ENCODE measurements around the gene CAPN5.

CAPN5 gene

DNA sequence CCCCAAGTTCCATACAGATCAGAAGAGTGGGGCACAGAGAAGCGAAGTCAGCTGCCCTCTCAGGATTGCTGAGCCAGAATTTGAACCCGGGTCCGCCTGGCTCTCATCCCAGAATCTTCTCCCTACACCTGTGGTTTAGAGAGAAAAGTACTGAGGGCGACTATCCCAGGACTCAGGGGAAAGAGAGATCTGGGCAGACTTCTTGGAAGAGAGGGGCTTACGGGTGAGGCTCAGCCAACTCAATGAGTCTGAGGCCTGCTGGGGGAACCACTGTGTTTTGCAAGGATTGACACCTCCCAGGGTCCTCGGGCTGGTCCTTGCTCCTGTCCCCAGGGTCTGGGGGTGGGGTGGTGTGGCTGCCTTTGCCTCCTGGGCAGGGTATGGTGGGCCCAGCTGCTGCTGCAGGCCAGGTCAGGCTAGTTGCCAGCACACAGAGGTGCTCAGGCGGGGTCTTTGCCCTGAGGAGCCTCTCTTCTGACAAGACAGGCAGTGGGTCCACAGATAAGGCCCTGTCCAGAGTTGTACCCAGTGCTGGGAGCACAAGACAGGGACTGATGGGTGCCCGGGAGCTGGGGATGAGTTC is 1.2 kb downstream of the CAPN5 start:
- no peak for DNase-seq

DNA sequence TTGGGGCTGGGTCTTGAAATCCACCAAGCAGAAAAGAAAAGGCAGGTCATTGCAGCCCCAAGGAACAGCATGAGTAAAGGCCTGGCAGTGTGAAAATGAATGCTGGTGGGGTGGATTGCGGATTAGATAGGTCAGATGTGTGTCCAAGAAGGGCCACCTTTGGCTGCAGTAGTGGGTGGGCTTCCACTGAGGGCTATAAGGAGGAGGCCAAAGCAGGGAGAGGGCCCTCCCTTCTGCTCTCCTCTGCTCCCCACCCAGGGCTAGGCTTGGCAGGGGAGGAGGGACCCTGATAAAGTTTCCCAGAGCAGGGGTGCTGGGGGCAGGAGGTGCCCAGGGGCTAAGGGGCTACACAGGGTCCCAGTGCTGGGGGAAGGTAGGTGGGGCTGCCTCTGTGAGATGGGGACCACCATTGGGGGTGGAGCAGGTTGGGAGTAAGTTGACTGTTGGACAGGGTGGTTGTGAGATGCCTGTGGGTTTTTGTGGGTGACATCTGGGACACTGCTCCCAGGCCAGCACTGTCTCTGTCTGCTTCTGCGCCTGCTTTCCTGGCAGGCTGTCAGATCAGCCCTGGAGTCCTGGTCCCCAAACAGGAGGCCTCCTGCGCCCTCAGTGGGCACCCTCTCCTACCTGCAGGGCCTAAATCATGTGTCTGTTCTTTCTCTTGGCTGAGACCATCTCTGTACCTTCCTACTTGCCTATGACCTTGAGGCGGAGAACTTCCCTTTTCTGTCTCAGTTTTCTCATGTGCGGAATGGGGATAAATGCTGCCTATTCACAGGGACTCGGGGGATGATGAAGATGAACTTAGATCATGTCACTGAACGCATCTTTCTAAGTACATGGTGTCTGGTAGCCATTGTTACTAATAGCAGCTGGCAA is 1.9 kb downstream of the CAPN5 start:
- DNase-seq: no peak

DNA sequence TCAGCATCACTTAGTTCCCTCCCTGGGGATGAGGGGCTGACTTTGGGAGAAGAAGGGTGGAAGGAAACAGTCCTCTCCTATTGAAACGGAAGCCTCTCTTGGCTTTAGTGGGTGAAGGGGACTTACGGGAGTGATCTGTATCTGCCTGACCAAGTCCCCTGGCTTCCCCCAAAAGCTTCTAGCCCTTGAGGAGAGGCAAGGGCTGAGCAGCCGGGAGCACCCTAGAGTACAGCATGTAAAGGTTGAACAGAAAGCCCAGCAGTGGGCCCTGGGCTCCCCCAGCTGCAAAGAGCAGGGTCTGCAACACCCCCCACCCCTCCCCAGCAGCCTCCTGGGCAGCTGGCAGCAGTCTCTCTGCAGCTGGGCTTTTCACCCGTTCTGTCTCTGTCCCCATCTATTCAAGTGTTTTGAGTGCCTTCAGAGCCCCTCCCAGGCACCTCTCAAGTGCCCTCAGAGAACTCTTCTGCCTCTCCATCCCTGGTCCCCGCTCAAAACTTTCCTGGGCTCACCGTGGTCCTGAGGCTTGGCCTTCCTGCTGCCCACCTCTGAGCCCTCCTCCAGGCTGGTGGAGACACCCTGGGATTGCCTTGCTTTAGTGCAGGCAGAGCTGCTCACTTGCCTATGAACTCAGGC is 2.7 kb downstream of the CAPN5 start:
- DNase-seq: peak; percentile 58

DNA sequence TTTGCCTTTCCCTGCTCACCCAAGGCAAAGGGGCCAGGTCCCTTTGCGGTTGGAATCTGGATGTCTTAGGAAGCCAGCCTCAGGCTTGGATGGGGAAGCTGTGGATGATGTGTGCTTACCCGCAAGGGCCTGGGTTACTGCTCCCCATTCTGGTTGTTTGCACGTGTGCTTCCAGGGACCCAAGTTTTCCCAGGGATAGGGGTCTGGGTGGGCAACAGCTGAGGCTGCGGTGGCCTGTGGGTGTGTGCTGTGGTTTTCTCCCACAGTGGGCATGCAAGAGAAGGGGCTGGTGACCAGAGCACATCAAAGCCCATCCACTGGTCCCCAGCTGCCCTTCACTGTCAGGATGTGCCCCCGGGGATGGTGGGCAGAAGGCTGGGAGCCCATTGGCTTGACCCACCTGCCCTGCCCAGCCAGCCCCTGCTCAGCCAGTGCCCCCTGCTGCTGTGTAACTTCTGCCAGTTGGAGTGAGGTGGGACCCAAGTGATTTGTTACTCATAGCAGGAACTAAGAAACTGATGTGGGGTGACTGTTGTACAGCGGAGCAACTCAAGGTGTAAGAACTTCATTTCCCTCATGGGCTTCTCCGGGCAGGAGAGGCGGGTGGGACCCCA is 3.3 kb downstream of the CAPN5 start:
- DNase-seq: no peak

DNA sequence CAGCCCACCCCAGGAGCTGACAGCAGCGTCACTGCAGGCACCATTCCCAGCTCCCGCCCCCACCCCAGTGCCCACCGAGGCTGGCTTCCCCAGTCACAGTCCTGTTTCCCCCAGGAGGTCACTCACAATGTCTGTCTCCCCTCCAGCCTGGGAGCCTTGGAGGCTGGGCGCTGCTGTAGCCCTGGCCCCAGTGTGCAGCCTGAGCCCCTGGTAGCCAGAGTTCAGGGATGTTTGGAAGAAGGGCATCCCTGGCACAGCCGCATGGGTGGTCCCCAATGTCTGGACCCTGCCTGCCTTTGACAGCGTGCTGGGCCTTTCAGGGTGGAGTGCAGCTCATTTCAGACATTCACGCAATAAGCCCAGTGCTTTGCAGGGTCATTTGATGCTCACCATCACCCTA is 4.3 kb downstream of the CAPN5 start:
- no peak for DNase-seq

DNA sequence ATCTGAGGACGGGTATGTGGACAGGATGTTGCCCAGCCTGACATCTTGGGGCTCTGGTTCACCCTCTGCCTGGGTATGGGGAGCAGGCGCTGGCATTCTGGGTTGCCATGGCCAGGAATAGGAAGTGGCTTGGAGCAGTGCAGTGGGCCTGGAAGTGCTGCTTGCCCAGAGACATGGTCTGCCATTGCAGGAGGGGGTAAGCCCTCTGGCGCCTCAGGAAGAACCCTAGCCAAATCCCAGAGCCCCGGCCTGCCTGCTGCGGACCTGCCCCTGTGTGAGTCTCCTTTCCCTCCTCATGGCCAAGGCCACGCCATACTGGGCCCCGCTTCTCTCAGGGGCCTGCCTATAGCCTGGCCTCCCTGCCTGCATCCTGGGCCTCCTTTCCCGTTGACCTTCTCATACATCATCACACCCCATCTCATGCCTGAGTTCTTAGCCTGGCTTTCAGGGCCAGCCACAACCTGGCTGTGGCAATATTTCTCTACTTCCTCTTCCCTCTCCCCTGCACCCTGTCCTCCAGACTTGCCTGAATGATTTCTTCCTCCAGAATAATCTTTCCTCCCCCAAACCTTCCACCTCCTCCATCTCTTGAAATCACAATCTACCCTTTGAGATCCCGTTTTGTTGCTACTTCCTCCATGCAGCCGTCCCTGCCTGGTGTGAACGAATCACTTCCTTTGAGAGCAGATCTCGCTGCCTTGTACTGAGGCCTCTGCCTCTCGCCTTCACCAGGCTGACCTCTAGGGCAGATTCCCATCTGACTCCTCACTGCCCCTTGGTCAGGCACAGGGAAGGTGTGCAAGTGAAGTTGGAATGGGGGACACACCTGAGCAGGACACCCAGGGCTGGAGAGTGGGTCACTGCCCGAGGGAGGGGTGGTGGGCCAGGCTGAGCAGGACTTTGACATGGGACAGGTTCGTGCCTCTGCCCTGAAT is 5.2 kb downstream of the CAPN5 start:
- no peak for DNase-seq

DNA sequence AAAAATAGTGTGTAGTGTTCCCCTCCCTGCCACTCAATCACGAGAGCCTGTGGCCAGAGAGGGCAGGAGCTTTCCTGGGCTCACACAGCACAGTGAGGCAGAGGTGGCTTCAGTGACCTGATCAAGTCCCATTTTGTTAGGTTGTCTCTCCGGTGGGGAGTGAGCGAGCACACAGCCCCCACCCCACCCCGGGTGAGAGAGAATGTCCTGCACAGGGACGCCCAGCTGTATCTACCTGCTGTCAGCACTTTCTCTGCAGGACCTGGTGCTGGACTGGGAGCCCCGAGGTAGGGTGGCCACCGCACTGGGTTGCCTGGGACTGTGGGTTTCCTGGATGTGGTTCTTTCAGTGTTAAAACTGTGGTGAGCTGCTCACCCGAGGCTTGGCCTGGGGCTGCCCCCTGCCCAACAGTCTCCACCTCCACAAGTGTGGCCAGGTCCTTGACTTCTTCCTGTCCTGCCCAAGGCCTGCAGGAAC is 6.1 kb downstream of the CAPN5 start:
- no peak for DNase-seq

DNA sequence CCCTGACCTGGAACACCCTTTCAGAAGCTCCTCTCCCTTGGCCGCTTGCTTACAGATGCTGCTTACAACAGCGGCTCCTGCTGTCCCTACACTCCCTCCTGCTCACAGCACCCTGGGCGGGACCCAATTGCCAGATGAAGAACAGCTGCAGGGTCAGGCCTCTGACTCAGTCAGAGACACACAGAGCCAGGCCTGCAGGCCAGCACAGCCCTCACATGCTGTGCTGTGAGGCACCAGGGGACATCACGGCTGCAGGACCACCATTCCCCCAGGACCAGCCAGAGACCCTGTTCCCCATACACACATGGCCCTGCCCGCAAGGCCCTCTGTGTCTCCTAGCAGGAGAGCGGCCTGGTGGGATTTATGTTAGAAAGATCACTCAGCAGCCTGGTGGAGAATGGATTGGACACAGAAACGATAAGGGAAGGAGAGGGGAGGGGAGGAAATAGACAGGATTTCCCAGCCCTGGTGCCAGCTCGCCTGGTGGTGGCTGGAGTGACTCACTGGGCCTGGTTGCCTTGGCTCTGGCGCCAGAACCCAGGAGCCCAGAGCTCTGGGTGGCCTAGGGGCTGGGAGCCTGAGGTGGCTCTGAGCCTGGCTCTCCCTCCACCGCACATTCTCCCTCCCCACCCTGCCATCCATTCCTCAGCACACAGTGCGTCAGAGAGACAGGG is 6.7 kb downstream of the CAPN5 start:
- DNase-seq: no peak

DNA sequence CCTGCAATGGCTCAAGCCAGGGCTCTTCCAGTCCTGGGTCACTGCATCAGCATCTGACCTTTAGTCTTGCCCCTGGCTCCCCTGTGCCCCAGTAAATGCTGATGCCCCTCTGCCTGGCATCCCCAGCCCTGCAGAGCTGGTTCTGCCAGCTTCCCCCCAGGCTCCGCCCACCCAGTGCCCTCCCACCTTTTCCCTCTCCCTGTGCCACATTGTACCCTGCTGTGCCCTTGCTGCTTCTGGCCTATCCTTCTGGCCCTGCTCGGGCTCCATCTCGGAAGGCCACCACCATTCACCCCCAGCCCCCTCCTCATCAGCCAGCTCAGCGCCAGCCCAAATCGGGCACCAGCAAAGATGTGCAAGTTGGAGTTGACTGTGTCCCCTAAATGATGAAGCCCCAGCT is 7.4 kb downstream of the CAPN5 start:
- DNase-seq: no peak

DNA sequence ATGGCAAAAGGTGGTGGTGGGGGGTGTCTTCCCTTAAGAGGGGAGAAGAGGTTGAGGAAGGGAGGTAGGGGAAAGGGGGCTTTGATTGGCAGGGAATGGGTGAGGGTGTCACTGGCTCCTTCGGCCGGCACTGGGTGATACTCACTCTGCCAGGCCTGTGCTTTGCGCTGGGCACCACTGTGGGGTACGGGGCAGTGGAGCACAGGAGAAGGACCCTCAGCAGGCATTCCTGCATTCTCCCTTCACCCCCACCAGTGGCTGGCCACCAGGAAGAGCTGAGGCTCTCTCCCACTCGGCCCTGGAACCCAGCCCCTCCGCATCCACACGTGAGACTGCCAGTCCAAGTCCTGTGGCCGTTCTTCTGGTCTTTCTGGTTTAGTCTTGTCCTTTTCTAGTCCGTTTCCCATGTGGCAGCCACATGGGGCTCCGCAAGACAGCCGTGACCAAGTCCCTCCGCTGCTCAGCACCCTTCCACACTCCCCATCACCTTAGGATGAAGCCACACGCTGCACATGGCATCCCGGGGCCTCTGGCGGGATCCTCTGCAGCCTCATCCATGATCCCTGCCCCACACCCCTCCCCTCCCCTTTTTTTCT is 8.0 kb downstream of the CAPN5 start:
- no peak for DNase-seq

DNA sequence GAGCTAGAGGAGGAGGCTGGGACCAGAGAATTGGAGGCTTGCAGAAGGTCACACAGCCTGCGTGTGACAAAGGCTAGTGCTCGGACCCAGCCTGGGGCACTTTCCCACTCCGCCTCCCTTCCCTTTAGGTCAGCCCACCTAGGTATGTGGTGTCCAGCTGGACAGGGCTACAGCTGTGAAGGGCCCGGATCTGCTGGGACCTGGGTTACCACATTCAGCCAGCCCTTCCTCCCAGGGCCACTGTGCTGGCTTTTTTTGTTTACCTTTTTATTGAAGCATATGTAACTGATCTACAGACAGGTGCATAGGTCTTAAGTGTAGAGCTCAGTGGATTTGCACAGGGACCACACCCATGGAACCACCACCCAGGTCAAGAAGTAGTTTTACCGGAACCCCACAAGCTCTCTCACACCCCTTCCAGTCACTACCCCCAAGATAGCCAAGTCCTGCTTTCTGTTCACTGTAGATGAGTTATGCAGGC is 8.7 kb downstream of the CAPN5 start:
- no peak for DNase-seq

DNA sequence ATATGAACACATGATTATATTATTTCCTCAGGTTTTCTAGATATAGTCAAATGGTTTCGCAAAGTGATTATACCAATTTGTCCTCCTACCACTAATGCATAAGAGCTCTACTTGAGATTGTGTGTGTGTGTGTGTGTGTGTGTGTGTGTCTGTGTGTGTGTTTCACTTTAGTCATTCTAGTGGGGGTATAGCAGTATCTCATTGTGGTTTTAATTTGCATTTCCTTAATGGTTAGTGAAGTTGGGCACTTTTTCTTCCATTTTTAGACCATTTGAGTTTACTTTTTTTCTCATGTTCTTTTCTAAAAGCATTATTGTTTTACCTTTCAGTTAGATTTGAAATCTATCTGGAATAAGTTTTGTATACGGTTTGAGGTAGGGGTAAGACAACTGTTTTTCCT is 12.9 kb downstream of the CAPN5 start:
- DNase-seq: no peak

DNA sequence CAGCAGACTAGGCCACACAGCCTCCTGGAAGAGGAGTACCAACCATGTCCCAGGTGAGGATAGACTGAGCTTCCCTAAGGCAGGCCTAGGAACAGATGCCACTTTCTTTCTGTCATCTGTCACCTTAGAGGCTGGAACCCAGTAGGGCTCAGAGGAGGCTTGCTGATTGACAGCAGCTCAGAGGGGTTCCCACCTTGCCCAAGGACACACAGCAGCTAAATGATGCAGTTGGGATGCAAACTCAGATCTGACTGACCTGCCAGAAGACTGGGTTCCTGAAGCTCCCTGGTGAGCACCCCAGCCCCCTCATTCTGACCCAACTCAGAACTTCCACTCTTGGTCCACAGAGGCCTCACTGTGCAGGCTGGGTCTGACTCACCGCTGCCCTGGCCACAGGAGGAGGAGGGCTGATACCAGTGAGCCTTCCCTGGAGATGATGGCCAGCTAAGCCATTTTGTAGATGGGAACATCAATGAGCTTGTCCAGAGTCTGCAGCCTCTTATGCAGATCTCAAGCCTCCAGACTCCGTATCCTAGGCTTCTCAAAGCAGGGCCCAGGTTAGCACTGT is 14.0 kb downstream of the CAPN5 start:
- DNase-seq: no peak

DNA sequence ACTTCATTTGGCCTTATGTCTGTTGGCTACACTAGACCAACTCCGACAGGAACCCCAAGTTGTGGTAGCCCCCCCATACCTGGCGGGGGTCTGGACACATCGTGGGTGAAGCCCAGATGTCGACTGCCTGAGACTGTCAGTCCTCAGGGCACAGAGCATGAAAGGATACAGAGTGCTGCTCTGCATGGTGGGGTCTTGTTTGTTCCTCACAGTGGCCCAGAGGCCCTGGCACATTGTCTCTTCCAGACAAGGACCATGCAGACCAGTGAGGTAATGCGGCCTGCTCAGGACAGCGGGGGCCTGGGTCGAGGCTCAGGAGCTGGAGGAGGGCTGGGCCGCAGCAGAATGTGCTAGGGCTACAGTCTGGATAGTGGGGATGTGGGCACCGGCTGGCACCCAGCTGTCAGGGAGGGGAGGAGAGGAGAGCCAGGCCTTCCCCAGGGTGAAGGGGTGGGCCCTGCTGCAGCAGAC is 14.6 kb downstream of the CAPN5 start:
- DNase-seq: no peak

DNA sequence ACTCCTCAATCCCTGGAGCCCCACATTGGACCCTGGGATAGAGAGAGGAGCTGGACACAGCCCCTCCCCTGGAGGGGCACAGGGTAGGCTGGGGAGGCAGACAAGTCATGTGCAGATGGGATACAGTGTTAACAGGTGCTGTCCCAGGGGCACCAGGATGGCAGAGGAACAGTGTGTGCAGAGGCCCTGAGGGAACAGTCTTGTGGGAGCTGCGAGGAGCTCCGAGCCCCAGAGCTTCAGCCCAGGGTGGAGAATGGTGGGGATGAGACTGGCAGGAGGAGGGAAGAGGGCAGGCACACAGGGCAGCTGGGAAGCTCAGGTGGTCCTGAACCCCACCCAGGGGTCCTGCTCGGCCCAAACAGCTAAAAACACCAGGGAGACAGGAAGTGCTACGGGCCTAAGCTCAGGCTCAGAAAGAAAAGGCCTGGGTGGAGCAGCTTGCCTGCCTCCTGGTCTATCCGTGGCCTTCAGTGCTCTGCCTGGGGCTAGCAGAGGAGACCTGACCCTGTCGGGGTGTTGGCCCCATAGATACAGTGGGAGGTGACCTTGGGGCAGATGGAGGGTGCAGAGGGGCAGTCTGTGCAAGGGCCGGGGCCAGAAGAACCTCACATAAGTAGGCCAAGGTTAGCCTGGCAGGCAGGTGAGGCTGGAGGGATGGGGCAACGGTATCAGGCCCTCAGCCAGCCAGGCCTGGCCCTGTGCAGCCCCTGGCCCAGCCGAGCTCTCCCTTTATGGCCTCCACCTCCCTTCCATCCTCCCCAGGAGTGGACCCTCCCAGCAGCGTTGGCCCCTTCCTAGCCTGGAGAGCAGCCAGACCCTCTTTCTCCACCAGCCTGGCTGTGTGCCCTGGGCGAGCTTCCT is 15.4 kb downstream of the CAPN5 start:
- DNase-seq: no peak

DNA sequence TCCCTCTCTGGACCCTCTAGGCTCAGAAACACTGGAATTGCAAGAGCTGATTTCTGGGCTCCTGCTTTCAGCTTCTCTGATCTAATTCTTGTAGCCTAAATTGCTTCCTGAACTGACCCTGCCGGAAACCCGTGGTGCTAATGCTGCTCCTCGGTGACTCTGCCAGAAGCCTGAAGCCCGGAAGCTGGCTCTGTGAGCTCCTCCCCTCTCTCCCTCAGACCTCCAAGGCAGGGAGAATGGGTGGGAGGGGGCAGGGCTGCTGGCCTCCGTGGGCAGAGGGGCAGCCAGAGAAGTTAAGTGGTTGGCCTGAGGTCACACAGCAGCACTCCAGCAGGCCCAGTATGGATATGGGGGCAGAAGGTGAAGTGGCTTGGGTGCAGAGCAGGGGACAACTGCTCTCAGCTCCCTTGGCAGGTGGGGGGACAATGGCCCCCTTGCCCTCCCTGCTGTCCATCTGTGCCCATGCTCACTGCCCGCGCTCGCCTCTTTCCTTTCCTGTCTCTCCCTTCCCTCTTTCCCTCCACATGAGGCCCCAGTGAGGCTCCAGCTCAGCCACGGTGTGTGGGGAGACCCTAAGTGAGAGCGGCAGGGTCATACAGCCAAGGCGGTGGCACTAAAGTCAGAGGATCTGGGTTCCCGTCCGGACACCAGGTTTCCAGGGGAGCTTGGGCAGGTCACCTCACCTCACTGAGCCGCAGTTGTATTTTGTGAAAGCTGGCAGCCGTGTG is 16.2 kb downstream of the CAPN5 start:
- no peak for DNase-seq

DNA sequence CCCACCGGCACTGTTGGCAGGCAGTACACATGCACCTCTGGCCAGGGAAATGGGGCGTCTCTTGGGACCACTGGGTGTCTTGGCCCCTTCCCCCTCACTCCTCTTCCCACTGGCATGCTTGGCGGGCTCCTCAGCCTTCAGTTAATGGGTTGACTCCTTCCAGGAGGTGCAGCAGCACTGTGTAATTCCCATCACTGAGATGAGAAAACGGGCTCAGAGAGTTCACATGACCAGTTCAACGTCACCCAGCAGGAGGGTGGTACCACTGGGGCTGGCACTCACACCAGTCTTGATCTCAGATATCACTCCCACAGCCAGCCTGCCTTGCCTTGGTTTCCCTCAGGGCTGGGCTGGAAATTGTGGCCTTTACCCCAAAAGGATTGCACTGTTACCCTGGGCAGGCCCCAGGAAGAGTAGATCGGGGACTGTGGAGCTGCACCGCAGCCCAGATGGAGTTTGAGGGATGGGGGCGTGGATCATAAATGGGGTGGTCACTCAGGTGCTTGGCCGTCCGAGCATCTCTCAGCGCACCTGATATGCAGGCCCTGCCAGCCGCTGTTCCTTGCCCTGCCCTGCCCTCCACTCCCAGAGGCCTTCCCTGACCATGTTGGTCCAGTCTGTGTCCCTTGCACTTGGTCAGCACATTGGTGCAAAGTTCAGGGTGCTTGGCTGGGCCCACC is 16.9 kb downstream of the CAPN5 start:
- no peak for DNase-seq

DNA sequence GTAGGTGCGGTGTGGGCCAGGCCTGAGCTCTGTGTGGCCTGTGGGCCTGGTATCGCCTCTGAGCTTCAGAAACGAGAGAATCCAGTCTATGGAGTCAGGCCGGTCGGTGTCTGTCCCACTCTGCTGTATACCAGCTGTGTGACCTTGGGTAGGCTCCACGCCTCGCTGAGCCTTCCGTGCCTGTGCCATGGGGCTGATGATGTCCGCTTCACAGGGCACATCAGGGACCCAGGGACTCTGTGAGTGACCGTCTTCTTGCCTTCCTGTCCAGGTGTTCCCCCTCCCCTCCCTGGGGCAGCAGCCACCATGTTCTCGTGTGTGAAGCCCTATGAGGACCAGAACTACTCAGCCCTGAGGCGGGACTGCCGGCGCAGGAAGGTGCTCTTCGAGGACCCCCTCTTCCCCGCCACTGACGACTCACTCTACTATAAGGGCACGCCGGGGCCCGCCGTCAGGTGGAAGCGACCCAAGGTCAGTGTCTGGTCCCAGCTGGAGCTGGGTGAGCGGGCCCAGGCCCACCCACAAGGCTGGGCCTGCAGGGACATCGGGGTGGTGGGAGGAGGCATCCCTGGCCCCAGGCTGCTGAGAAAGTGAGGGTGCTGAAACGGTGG is 17.9 kb downstream of the CAPN5 start:
- no peak for DNase-seq

Measured in DMS79 (cell line).